ENCODE data around the gene CD247.

CD247 gene

DNA sequence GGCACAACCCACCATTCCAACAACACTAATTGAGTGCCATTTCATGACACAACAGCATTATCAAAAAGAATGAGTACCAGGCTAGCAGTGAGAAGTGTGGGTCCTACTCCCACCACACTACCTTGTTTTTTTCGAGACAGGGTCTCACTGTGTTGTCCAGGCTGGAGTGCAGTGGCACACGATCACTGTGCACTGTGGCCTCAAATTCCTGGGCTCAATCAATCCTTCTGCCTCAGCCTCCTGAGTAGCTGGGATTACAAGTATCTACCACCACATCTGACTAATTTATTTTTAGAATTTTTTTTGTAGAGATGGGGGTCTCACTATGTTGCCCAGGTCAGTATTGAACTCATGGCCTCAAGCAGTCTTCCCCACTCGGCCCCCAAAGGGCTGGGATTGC lies 30.7 kb downstream of the CD247 start:
- DNase-seq = no peak

DNA sequence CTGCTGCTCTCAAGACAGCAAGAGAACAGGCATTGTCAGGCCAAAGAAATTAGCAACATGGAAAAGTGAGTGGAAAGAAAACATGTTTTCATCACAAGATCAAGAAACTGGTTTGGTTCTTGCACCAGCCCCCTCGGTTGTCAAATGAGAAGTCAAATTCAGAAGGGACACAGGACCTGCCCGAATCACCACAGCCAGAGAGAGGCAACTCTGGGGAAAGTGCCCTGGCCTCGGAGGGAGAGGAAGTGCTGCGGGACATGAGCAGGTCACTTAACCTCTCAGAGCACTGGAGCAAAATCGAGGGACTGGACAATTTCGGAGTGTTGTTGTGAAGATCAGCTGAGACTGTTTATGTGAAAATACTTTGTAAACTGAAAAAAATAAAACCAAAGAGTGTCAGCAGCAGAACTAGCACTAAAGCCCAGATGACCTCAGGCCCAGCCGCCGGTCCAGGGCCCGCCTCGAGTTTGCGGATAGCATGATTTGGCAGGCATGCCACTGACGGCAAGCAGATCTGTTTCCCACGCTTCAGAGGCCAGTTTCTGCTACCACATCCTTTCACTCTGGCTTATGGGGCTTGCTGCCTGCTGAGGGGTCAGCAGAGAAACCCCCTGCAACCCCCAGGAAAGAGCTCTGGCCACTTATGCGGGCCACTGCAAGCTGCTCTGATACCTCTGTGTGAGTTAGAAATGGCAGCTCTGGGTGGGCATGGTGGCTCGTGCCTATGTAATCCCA lies 32.1 kb downstream of the CD247 start:
- DNase-seq = no peak

DNA sequence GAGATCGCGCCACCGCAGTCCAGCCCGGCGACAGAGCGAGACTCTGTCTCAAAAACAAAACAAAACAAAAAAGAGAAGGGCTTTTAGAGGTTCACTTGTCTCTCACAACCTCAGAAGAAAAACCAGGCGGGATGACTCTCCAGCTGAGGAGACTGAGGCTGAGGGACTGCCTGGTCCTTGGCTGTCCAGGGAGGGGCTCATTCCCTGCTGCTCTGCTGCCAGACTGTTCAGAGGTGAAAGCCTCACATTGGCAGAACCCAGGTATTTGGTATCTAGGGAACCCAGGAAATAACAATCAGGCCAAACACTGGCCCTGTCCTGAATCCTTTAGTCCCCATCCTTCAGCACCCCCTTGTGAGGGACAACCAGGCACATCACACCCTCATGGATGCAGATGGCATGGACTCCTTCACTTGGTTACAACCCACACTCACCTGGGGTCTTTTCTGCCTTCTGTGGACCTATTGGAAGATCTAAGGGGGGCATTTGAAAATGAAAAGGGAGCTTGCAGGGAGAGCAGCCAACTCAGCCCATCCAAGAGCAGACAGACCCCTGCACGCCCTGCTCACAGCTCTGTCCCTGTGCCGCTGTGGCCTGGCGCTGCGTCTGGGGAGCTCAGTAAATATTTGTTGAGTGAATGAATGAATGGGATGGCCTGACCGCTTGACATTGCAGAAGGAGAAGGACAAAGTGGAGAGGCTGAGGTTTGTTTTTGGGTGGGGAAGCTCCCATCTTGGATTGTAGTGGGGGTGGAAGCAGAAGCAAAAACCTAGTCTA lies 33.4 kb downstream of the CD247 start:
- DNase-seq = no peak

DNA sequence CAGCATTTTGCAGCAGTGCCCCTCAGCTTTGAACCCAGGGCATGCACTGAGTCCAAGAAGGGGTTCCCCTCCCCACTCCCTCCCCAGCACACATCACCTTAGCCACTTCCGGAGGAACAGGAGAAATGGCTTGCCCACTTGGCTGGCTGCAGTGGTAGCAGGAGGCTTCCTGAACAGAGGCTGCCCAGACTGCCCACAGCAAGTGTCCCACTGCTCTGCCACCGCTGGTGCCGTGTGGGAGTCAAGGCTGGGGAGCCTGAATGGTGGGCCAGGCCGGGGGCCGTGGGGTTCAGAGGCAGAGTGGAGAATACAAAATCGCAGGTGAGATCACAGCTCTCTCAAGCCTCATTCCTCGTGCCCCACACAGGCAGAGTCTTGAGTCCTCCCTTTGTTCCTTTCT lies 34.5 kb downstream of the CD247 start:
- DNase-seq = no peak

DNA sequence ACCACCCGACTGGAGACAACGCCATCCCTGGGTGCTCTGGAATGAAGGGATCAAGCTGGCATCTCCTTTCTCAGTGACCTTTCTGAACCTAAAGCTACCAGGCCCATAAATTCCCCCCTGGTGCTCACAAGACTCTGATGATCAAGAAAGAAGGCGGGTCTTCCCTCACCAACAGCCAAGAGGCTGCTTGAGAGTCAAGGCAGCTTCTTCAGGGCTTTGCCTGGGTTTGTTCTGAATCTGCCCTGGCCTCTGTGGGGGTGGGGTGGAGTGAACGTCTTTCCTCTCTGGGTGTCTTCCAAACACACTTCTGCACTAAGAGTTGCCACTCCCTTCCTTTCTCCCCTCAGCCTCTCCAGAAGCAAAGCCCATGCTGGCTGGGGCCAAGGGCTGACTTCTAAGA lies 36.1 kb downstream of the CD247 start:
- peak; percentile 29 for DNase-seq

DNA sequence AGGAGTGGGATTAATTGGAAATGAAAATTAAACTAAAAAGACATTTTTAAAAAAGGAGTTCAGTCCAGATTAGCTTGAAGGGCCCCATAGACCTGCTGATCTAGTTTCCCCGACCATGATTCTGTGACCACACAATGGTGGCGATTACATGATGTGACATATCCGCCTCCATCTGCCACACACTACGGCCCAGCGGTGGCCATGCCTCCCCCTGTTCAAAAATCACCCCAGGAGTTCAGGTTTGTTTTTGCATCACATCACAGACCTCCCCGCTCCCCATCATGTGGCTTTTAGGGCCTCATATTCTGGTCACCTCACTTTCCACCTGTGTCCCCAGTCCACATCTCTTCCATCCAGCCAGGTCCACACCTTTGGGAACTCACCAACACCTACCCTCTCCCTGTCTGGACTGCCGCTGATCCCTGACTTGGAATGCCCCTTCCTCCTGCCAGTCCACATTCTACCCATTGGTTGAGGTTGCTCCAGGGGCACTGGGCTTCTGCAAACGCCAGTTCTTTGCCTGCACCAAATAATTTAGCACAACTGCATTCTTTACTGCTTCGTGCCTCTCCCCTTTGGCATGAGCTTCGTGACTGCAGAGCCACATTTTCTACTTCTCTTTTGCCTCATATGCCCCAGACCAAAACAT lies 38.9 kb downstream of the CD247 start:
- no peak for DNase-seq

DNA sequence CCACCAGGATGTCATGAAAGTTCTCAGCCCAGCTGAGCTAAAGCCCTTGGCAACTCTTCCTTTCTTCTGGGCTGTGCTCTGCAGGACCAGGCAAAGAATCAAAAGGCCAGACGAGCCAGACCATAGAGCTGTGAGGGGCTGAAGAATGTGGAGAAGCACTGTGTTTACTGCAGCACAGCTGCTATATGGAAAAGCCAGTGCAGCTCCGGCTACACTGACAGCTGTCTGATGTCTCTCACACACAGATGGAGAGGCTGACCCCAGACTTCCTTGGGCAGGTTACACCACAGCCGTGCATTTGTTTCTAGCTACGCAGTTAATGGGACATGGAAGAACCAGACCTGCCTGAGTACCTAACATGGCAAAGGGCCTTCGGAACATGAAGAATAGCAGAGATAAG lies 40.3 kb downstream of the CD247 start:
- no peak for DNase-seq

DNA sequence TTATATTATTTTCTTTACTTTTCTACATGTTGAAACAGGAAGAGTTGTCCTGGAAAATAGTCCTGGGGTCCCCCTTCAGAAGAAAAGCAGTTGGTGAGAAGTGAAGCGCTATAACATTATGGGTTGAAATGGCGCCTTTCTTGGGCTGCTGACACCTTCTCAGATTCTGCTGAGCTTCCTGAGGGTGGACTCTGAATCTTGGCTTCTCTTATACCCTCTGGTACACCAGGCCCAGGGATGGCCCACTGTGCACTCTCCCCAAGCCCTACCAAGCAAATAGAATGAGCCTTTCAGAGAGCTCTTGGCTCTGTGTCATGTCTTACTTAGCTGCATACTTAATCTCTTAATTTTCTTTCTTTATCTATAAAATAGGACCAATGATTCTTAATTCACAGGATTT lies 42.3 kb downstream of the CD247 start:
- DNase-seq = no peak

DNA sequence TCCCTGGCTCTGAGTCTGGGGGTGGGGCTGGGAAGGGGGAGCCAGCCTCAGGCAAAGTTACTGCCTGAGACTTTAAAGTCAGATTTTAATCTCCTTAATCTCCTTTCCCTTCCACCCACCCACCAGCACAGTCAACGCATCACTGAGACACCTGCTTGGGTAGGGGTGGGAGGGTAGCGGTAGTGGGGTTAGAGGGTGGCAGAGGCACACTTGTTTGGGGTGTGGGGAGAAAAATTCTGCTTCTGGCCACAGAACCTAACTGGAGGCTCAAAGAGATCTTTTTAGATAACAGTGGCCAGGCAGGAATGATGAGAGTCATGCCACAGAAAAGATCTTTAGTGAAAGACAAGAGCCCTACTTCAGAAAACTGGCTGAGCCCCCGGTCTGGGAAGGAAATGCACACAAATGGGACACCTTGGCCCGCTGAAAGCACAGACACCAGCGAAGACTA lies 44.1 kb downstream of the CD247 start:
- DNase-seq = no peak

DNA sequence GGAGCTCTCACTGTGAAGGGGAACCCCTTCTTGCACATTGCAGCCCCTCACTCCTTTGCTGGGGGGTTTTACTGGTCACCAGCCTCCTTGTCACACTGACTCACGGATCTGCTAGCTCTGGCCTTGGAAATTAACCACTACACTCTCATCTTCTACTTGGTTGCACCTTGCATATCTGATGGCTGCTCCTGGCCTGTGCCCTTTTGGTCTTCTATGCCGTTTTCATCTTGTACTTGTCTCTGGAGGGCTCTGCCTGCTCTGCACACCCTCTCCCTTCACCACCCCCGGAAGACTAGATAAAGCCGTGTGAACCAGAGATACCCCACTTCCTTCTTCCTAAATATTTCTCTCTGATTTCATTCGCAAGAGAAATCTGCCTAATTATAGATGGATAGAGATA lies 44.6 kb downstream of the CD247 start:
- DNase-seq = no peak

DNA sequence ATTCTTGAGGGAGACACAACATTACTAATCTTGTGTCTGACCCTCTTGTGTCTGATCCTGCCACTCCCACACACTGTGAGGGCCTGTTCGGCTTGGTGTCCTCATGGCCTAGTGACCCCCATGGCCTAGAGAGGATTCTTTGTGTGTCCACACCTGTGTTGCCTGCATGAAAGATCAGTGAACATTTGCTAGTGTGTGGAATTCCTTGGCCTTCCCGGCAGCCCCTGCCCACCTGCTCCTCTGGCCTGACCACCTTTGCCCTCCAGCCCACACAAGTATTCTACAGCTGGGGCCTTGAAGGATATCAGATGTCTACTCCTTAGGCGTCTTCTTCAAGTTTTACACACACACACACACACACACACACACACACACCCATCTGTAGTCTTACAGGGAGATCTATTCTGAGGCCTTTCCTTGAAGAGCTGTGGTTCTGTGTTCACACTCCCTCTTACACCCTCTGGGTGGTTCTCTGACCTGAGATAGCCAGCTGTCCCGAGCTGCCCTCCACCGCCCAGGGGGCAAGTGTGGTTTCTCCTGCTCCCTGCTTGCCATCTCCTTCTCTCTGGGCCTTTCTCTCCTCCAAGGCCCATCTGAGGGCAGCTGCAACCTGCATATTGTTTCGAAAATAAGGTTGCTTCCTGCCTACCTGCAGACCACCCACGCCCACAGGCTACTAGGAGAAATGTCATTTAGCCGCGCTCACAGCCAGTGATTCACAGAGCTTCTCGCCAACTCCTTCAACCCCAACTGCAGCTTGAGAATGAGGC lies 45.4 kb downstream of the CD247 start:
- DNase-seq = no peak

DNA sequence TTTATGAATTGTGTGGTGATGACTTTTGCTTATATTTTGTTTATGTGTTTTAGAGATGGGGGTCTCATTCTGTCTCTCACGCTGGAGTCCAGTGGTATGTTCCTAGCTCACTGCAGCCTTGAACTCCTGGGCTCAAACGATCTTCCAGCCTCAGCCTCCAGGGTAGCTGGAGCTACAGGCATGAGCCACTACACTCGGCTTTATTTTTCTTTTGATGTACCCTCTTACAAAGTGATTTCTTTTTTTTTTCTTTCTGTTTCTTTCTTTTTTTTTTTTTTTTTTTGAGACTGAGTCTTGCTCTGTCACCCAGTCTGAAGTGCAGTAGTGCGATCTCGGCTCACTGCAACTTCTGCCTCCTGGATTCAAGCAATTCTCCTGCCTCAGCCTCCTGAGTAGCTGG lies 46.8 kb downstream of the CD247 start:
- DNase-seq = no peak

DNA sequence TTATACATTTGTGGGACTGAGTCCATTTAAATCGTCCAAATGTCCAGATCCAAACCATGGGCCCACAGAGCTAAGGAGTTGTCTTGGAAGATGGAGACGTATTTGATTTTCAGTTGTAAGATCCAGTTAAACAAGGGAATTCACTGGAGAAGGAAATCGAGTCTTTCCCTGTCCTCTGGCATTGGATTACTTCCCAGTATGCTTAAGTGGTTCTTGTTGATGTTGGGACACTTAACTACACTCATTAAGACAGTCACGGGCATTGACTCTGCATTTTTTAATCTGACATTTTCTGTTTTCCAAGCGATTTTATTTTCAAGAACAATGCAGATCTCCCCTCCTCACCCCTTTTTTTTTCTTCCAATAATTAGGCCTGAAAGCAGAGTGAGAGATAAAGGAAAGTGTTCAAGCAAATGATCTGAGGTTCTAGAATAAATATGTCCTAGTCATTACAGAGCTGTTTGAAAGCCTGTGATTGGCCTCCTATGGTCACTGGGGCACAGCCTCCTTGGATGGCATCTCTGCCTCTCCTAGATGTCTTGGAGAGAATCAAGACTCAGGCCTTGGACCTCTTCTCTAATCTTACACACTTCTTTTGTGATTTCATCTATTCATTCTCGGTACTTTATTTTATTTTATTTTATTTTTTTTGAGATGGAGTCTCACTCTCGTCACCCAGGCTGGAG lies 48.9 kb downstream of the CD247 start:
- DNase-seq = no peak

DNA sequence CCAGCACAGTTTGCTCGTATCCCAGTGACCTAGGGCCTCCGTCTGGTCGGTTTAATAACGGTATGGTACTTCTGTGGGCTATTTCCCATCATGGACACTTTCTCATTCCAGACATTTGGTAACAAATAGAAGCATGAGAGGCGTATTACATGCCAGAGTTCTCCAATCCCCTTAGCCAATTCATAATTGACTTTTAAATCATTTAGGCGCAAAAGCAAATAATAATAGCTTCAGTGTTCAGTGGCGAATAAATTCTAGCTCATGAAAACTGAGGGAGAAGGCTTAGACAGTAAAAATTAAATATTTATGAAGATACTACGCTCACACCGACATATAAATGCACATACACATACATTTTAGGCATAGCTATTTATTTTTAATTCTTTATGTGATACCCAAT lies 50.6 kb downstream of the CD247 start:
- DNase-seq = no peak

DNA sequence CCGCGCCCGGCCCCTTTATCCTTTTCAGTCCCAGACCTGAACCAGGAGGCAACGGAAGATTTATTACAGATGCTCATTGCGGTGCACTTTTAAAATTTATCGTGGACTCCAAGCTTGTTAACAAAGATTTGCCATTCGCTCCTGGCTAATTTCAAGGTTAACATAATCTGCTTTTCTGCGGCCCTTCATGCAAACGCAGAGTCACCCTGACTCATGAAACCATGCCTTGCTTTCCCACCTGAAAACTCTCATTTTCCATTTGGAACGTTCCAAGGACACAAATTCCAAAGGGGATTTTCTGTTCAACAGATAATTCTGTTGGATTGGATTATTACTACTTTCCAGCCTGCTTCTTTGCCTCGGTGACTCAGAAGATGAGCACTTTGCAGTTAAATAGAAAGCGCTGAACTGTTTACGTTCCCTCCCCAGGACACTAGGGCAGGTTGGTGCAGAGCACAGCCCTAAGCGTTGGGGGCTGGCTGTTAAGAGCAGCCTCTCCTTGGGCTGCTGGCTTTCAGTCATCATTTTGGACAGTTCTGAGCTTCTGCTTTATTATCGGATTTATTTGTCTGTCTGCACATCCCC lies 51.1 kb downstream of the CD247 start:
- DNase-seq = no peak

DNA sequence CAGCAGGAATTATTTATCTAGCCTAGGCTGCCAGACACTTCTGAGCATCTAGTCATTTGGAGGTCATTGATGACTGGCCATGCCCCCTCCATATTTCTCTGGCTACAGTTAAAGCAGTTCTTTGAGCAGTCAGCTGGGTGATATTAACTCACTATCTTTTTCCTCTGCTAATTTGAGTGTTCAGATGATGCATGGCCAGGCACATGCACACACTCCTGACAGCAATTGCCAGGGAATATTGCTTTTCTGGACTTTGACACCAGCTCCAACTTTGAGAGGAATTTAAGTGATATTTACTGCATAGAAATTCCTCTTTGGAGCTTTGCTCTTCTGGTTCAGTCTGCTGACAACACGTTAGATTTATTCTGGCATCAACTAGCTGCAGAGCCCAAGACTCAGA lies 52.6 kb downstream of the CD247 start:
- no peak for DNase-seq

DNA sequence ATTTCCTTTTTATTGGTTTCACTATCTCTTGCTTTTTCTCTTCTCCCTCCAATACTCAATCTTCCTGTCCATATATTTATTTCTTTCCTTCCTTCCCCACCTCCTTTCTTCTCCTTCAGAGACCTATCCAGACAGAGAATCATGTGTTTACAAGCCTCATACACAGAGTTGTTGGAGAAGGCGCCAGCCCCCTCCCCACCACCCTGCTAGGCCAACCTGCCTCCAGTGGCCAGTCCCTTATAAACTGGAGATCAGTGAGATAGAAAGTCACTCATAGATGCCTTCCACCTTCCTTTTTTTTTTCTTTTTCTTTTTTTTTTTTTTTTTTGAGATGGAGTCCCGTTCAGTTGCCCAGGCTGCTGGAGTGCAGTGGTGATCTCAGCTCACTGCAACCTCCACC lies 53.3 kb downstream of the CD247 start:
- DNase-seq = no peak

DNA sequence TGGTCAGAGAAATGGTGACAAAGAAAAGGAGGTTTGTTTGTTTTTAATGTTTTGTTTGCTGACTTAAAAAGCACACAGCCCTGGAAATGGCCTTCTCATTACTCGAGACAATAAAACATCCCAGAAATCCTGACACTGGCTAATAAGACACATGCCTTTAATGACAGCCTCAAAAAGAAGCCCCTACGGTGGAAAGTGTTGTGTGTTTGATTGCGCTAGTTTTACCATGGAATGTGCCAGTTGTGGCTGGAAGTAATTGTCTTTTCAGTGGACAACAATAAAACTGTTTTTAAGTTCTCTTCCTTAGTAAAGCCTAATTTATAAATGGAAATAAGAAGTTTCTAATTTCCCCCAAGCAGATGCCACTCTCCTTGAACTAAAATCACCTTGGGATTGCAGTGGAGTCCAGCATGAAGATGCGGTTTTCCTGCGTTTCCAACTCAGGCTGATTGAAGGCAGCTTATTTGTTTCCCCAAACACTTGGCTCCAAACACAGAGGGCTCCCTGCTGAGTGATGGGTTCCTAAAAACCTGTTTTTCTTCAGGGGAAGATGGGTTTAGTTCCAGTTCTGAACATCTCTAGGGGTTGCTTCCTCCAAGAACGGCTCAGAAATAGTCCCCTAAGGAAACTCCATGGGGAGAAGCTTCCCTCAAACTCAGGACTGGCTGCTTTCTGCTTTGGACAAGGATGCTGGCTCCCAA lies 54.3 kb downstream of the CD247 start:
- no peak for DNase-seq

DNA sequence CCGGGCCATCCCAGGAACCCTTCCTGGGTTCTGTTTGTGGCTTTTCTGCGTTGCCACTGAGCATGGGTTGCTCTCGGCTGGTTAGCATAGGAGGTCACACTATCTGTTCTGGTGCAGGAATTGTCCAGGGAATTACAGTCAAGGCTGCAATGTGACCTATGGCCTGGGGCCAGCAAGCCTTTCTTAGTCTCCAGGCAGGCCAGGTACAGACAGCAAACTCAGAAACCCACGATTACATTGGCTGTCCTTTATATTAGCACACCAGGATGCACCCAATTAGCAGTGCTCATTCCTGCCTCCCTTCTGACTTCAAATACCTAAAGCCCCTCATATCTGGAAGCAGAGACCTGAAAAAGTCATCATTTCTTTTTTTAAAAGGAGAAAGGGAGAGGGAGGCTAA lies 55.2 kb downstream of the CD247 start:
- no peak for DNase-seq

DNA sequence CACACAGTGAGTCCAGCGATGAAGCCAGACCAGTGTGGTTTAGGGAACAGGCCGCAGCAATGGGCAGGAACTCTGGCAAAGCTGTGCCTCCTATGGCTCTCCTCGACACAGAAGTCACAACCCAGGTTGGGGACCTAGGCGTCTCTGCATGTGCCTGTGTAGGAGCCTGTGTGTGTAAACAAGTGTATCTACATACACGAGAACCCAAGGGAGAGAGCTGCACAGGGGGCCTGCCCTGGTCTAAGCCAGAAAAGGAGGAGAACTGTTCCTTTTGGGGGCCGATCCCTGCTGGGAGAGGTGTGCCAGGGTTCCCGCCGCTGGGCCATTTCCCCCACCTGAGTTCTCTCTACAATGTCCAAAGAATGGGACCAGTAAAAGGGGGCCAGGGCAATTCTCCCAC lies 56.0 kb downstream of the CD247 start:
- no peak for DNase-seq

DNA sequence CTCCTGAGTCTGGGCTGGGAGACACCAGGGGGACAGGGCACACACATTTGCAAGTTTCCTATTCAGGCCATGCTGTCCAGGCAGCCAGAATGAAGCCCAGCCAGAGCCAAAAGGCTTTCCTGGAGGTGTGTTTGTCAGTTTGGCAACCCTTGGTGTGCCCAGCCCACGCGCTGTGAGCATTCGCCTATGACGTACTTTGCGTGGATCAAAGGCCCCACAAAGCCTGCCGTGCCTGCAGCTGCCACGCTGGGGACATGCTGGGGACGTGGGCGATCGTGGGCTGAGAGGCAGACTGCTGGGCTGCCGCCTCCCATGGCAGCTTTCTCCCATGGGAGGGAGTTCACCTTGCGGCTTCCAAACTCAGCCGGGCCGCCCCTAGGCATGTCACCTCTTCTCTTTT lies 57.5 kb downstream of the CD247 start:
- DNase-seq = no peak
